Putamen (tissue), 1 donor: ENCODE measurements around the gene RUVBL1.

Experiments used
- DNase-seq: peaks from one replicate; pipeline ENCODE4 v3.0.0-alpha.2; 2016; ENCODE audit warnings: low spot score

RUVBL1 gene

DNA sequence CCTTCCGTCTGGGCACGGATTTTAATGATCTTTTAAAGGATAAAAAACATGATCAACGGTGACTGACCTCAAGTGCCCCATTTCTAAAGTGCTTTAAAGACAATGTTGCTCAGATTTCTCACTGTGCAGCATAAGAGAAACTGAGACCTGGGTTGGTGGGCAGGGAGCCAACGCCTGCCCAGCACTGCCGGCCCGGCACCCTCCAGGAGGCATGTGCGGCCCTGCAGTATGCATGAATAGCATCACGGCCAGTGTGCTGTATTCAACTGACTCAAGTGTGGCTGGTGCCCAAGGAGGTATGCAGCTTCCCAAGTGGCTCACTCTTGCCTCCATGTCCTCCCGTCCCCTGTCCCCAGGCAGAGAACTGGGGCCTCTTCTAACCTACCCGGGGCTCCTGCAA, 41.1 kb downstream of the RUVBL1 start:
- DNase-seq = no peak

DNA sequence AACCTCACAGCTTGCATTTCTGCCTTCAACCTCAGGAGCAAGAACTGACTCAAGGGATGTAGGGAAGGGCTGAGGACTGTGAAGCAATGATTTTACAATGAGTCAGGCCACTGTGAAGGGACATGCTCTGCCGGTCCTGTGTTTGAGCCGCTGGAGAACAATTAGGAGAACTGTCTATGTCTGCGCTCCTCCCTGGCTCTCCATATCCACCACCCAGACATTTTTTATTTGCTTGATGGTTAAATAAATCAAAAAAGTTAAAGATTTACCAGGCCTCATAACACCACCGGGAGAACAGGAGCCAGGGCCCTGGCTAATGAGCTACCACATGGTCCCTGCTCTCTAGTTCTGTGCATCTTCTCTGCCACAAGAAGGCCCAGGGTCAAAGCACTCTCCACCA, 41.8 kb downstream of the RUVBL1 start:
- DNase-seq = no peak

DNA sequence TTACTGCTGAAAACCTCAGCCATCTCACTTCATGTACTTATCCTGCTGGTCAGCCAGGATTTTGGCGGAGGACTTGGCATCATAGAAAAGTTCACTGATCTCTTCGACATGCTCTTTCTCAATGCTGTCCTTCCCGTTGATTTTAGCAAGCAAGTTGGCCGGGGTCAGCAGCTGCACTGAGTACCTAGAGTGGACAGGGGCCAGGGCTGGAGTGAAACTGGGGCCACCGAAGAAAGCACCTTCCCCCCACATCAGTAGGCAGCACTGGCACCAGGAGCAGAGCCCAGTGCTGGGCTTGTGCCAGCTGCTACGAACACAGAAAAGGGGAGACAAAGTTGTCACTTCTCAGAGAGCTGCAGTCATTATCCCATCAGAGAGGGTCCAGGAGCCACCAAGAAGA, 42.4 kb downstream of the RUVBL1 start:
- DNase-seq = no peak

DNA sequence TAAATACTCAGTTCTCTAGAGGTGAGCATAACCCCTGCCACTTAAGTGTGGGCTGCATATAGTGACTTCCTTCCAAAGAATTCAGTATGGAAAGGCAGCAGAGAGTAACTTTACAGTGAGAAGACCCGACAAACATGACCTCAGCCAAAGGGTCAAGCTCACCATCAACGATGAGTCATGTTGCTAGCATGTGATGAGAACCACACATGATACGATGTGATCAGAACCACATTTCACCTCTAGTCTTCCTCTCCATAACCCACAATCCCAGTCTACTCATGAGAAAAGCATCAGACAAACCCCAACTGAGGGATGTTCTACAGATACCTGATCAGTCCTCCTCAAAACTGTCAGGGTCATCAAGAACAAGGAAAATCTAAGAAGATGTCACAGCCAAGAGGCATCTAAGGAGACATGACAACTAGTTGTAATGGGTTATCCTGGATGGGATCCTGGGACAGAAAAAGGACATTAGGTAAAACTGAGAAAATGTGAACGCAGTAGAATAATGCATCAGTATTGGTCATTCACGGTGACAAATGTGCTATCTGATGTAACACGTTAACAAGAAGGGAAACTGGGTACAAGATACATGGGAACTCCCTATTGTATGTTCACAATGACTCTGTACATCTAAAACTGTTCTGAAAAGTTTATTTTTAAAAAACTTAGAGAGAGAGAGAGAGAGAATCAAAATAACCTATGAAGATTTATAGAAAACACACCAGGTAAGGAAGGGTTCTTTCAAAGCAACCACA, 43.1 kb downstream of the RUVBL1 start:
- DNase-seq = no peak

DNA sequence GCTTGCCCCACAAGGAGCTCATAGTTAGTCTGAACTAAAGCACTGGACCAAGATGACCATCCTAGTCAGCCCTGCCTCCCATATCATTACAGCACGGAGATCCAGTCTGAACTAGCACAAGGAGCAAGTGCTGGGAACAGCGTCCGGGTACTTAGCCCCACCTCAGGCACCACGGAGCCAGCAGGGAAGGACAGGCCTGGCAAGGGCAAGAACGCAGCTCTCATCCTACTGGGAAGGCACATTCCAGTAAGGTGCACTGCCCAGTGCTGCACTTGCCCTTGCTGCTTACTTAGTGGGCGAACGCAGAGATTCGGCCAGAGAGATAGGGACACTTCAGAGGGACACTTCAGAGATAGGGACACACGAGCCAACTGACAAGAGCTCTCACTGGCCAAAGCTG, 43.8 kb downstream of the RUVBL1 start:
- no peak for DNase-seq

DNA sequence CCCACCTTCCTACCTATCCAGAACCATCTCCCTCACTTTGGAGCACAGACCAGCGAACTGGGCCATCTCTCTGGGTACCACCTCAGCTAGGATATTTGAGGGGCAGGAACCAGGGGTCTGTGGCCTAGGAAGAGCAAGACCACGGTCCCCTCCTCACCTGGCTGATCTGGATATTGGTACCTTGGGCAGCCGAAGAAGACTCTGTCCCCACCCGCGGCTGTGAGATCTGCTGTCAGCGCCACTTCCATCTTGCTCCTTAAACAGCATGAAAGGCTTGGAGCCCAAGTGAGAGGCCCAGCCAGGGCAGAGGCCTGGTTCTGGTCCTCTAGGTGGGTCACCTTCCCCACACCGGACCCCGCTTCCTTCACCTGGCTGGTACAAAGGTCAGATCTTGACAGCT, 44.7 kb downstream of the RUVBL1 start:
- DNase-seq = no peak

DNA sequence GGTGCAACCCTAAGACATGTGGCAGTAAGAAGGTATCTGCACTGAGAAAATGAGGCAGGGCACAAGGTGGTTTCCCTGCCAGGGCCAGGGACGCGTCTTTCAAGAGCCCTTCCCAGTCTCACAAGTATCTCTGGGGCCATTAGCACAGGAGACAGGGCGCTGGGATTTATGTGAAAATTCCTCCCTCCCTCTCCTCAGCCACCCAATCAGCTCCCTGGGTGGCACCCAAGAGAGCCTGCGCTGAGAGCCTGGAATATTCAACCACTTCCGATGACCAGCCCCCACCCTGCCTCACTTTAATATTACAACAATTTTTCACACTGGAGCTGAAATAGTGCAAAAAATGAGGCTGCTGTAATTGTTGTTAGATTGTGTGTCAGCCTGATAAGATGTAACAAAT, 45.3 kb downstream of the RUVBL1 start:
- no peak for DNase-seq

DNA sequence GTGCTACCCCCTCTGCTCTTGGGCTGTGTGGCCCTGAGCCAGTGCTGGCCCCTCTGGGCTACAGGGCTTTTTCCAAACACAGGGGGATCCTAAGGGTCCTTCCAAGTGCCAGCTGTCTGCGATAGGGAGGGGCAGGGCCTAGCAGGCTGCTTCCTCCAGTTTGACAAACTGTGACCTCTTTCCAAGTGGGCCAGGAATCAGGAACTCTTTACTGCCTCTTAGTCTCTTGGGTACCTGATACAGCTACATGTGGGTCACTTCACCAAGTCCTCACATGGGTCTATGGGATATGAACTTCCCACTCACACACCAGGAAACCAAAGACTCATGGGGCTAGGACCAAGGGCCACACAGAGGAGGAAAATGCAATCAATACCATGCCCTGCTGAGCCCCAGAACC, 45.9 kb downstream of the RUVBL1 start:
- DNase-seq = no peak

DNA sequence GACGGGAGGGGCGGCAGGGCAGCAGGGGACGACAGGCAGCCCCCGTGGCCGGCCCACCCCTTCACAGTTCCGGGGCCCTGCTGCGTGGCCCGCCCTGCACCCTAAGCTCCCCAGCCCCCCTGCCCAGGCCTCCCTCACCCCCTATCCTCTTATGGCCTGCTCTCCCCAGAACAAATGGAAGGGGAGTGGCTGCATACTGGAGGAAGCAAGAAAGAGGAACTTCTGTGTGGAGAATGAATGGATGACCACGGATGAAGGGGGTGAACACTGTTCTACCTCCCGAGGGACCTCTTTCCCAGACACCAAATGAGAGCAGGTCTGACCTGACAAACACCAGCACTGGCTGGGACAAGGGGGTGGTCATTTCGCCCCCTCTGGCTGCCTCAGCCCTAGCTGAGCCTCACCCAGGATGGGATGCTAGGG, 46.4 kb downstream of the RUVBL1 start:
- DNase-seq = no peak

DNA sequence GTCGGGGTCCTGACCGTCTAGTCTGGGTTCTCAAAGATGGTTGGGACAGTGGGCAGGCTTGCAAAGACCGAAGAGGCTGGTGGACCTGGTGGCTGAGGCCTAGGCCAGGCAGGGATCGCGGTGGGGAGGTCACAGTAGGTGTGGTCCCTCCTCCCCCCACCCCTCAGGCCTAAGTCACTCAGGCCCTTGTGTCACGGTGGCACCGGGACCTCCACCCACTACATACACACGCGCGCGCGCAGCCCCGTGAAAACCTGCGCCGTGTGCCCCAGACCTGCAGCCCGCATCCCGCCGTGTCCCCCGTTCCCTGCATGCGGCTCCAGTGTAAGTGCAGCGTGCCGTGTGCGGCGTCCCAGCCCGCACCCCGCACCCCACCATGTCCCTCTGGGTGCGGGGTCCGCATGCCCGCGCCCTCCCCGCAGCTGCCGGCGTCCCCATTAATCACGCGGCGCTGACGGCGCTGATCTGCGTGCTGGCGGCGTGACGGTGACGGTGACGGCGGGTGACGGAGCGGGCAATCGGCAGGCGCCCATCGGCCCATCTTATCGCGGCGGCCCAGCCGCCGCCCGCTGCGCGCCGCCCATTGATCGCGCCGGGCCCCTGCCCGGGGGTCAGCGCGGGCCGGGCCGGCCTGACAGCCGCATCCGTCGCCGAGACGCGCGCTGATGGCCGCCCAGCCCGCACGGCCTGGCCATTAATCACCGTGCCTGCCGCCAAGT, 47.0 kb downstream of the RUVBL1 start:
- peak; percentile 61 for DNase-seq

DNA sequence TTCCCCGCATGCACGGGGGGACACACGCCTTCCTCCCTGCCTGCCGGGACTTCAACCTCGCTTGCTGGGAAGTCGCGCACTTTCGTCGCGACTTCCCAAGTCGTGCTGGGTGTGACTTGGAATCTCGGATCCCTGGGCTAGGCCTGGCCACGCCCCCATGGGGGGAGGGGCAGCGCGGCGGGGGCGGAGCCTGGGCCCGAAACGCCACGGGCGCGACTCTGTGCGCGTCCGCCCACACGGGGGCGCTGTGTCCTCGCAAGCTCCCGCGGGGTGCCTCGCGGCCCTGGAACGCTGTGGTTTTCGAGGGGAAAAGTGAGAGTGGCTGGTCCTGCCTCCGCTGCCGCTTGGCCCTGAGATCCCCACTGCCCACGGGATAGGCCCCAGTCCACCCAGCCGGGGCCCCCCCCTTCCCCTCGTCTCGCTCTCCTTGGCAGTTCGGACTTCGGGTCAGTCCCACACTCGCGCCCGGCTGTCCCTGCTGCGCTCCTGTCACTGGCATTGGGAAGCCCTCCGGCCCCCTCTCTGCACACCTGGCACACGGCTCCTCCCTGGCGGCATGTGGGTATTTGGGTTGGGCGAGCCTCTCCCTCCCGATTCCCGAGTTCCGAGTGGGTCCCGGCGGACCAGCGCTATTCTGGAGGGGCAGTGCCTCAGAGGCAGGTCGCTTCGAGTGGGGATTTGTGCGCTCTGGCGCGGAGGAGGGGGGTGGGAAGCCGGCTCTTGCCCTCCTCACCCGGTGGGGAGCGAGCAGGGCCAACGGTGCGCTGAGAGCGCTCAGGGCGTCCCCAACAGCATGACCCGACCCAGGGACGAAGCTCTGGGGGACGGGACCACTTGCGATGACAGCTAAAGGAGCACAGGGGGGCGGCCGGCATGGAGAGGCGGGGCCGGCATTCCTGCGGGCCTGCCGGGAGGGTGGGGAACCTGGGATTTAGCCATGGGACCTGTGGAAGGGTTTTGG, 47.8 kb downstream of the RUVBL1 start:
- DNase-seq = peak; percentile 89

DNA sequence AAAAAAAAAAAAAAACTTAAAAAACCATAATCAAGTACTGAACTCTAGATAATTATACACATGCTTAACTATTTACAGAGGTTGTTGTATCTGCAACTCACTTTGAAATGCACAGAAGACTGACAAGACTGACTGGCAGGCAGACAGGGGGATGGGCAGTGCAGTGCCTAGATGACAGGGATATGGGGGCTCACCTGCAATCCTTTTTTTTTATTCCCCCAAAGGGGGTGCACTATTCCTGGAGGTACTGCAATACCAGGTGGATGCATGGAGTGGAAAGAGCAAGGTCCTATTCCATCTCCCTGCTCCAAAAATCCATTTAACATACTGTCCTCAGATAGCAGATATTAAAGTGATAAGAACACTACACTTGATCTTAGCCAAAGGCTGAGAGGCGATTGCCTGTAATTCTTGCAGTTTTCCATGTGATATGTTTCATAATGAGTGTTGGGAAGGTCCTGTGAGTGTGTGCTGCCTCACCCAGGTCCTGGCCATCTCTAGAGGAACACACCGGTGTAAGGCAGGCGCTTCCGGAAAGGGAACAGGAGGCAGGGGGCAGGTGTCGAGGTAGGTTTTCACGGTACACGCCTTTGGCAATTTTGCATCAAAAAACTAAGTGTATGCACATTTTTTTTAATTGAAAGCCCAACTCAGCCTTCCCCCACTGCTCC, 48.6 kb downstream of the RUVBL1 start:
- no peak for DNase-seq

DNA sequence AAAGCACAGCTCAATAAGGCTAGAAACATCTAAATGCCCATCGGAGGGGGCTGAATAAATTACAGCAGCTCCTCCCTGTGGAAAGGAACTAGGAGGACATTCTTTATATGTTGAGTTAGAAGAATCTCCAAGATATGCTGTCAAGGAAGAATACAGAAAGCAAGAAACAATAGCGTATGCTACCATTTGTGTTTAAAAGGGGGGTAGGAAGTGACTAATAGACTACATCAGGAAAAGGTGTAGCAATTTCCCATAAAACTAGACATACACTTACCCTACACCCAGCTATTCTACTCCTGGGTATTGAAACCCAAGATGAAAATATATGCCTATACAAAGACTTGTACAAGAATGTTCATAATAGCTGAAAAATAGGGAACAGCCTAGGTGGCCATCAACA, 49.8 kb downstream of the RUVBL1 start:
- DNase-seq = no peak

DNA sequence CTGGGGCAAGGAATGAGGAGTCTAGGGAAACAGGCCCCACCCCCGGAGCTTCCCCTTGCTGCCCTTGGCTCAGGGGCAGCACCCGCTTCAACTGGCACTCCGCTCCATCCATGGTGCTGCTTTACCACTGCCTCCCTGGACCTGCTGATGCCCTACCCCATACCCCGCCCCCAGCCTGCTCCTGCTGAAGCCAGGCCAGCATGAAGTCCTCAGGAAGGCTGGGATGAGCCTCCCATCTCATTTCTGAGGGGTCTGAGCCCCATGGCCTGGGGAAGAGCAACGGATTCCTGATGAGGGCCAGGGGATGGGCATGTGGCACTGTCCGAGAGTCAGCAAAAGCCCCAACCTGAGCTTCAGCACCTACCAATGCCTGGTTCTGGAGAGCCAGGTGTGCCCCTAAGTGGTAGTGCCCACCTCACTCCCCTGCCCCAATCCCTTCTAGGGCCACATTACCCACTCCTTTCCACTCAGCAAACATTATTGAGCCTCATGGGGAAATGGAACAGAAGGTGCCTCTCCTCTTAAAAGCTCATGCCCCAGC, 50.4 kb downstream of the RUVBL1 start:
- no peak for DNase-seq

DNA sequence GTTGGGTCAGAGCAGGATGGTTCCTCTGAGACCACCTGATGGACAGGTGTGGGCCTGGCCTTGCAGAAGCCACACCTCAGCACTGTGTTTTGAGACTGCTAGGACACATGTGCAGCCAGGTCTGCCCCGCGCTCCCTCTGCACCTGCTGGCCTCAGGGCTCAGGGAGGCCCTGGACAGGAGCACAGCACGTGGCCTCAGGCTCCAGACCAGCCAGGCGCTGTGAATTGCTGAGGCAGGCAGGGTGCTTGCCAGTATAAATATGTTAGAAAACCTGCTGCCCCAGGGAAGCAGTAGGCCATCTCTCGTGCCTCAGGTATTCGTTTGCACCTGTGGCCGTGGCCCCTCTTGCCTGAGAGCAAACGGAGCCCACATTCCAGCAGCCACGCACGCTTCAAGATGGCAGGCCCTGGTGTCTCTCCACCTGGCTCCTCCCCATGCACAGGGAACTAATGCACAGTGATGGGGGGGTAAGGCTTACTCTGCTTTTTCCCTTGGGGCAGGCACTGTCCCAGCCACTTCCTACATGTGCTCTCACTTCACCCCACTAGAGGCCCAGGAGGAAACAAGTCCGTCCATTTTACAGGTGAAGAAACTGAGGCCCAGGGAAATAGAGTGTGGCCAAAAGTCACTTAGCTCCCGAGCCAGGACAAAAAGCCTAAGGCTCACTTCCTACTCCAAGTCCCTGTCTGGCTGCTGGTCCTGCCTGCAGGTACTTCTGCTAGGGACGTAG, 51.0 kb downstream of the RUVBL1 start:
- no peak for DNase-seq

DNA sequence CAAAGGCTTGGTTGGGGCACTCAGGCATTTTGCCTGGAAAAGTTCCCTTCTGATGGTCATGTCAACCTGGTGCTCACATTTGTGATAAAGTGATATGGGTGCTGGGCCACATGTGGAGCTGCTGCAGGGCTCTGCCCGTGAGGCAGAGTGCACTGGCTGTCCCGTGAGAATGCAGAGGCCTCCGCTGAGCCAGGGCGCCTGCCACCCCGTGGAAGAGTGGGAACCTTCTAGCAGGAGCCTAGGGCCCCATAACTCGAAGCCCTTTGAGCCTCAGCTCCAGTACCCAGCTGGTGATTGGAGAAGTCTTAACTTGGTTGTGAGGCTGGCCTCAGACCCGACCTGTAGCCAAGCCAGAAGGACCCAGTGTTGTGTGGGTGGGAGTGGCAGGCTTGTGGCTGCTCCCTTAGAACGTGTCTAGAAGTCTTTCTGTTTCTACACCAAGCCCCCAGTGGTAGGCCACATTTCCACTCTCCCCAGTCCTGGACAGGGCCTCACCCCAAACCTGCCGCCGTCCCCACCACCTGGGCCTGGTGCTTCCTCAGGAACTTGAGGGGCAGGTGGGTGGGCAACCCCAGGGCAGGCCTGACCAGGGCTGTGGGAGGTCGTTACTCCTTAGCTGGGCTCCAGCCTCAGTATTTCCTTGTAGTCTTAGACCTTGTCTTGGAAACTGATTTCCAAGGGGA, 51.7 kb downstream of the RUVBL1 start:
- DNase-seq = no peak

DNA sequence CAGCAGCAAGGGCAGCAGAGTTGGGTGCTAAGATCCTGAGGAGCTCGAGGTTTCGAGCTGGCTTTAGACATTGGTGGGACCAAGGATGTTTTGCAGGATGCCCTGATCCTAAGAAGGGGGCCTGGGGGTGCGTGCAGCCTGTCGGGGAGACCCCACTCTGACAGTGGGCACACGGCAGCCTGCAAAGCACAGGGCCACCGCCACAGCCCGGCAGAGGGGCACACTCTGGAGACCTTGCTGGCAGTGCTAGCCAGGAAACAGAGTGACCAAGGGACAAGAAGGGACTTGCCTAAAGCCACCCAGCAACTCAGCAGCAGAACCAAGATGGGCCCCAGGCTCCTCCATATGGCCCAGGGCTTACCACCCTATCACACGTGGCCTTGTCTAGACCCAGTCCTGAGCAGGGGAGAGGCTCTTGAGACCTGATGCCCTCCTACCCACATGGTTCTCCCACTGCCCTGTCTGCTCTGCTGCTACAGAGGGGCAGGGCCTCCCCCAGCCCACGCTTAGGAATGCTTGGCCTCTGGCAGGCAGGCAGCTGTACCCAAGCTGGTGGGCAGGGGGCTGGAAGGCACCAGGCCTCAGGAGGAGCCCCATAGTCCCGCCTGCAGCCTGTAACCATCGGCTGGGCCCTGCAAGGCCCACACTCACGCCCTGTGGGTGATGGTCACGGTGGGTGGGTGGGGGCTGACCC, 52.6 kb downstream of the RUVBL1 start:
- DNase-seq = no peak

DNA sequence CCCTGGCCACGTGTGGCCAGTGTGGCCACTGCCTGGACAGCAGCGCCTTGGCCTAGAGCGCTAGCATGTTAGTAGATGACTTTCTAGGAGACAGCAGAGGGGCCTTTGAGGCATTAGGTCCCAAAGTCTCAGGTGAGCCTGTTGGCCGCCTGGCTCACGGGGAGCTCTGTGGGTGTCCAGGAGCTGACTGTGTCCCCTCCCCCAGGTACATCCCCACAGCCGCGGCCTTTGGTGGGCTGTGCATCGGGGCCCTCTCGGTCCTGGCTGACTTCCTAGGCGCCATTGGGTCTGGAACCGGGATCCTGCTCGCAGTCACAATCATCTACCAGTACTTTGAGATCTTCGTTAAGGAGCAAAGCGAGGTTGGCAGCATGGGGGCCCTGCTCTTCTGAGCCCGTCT, 54.3 kb downstream of the RUVBL1 start:
- no peak for DNase-seq

DNA sequence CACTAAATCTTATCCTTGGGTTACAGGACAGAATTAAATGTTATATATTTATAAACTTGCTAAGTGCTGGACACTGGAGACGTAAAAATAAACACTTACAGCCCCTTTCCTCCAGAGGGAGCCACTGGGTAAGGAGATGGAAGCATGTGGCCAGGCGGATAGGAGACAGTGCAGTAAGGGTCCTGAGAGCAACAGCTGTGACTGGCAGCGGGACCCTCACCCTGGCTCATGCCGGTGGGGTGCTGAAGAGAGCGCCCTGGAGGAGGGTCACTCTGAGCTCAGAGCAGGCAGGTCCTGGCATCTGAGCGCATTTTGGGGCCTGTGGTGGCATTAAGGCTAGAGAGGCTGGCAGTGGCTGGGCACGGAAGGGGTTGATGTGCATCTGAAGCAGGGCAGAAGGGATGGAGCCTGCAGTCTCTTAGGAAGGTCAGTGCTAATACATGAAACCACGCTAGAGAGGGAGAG, 55.4 kb downstream of the RUVBL1 start:
- no peak for DNase-seq

DNA sequence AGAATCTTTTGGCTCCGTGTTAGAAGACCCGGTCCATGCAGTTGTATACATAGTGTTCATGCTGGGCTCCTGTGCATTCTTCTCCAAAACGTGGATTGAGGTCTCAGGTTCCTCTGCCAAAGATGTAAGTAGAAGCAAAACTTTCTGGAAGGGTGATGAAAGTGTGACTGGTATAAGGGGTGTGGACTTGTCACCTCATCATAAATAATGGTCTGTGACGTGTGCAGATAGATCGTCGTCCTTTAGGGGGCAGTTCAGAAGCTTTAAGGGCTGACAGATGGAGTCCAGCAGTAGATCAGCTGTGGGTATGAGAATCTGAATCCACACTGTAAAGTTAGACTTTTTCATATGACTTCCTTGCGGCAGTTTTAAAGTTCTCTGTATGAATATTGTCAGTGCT, 56.1 kb downstream of the RUVBL1 start:
- no peak for DNase-seq
